Mucosa of descending colon (tissue), 3 donors: Measurements from ENCODE around the gene ANO2. TPM values are rescaled to one million over a fixed set of nuclear protein-coding genes. Genes with fewer than 3 reads are reported as not detected.

Experiments used
- ATAC-seq: fragments of 200-7000 bp; cut with Tn5 transposase; one replicate; pipeline ENCODE4 v1.9.1; 2020; ENCODE audit warnings: mild to moderate bottlenecking, moderate library complexity
- DNase-seq, 3 donors: peaks; one replicate each; pipeline ENCODE4 v3.0.0-alpha.2; 2020
- H3K36me3 ChIP-seq: fragments of 200-600 bp; one replicate; pipeline ENCODE4 v1.8.0; 2021; ENCODE audit warnings: low read depth, mild to moderate bottlenecking
- H3K4me1 ChIP-seq: fragments of 200-600 bp; one replicate; pipeline ENCODE4 v1.8.0; 2021; ENCODE audit warnings: low read depth, mild to moderate bottlenecking
- H3K4me3 ChIP-seq: fragments of 200-600 bp; one replicate; pipeline ENCODE4 v1.8.0; 2021; ENCODE audit warnings: mild to moderate bottlenecking
- H3K9me3 ChIP-seq: fragments of 200-600 bp; one replicate; pipeline ENCODE4 v1.8.0; 2021; ENCODE audit warnings: mild to moderate bottlenecking
- CTCF ChIP-seq: fragments of 200-600 bp; IDR thresholded peaks from one replicate; pipeline ENCODE4 v1.8.0; 2022; ENCODE audit warnings: antibody characterized with exemption, mild to moderate bottlenecking
- intact Hi-C, 2 donors: fragments of 100-400 bp; cut with DNase I in 1 of 2; cut with micrococcal nuclease in 1 of 2; formaldehyde crosslinking; loops; one replicate each; pipeline versions ENCODE4 v1.11.0 to v1.11.1; 2022; cut with DNase I, micrococcal nuclease
- long read RNA-seq, 2 donors: library from polyadenylated mRNA; unstranded; transcript quantifications; one replicate each; pipeline ENCODE4 v2.0.0, GENCODE V29; 2019 to 2021
- total RNA-seq, 3 donors: library from RNA; stranded (reverse); fragmentation: NEBNext Ultra II Directional in 2 of 3; extraction: Animal tissue kit (Norgen Biotek cat#: 25700) in 2 of 3; gene quantifications; one replicate each; pipeline versions ENCODE4 v1.2.1 to v1.2.4, GENCODE V29; 2021 to 2023
- donor health status: DM: no; HTN: no; CAD: no; lungs with moderate emphysema.
- donor health status: DM: no; HTN: no; CAD: no.
- donor health status: DM: no; HTN: yes; CAD: no.

ANO2 gene
- 1 to 10 TPM in 2 of 3 donors, under 1 TPM in 1; 0.58 to 5.1 (median 3.1) TPM for total RNA-seq
- long read RNA-seq, donor 1: 0 reads
- long read RNA-seq, donor 2: 0 reads

- Histone ChIP-seq H3K4me1 (peaks cover 4% of the 10 kb centered on the region), H3K4me3 (no peak within 1 kb of the TSS), H3K9me3 (no peaks in the 10 kb centered on the region), H3K36me3 (no peaks in the 10 kb centered on the region)
- ATAC-seq (peak; percentile 44), DNase-seq (no peak)
- no peak for TF ChIP-seq CTCF
- intact Hi-C loops: no loop called here
Observed at GRCh38 chr12:5945071-5946008, at the start of gene ANO2. ANO2 (minus strand) TSS chr12:5945259; CDS start chr12:5945217, 42 bp downstream.

- ATAC-seq (no peak), DNase-seq (no peak)
- Histone ChIP-seq H3K36me3 (no peaks in the 10 kb centered on the region), H3K9me3 (no peaks in the 10 kb centered on the region), H3K4me1 (no peaks in the 10 kb centered on the region), H3K4me3 (no peak overlapping the region)
- intact Hi-C loops: loop anchor here (2.0 to 10.0 kb wide), 3 partner anchors 48 to 295 kb away; no protein-coding TSS in a partner anchor
- TF ChIP-seq CTCF: no peak
Observed at GRCh38 chr12:5989621-5990020, 44.6 kb upstream of the ANO2 start.

GRCh38 chr12:5988659-5989116 is 43.6 kb upstream of the ANO2 start:
- intact Hi-C loops: loop anchor here (2.0 to 10.0 kb wide), 2 partner anchors 50 to 296 kb away; no protein-coding TSS in a partner anchor
- no peak overlapping the region for H3K4me3 ChIP-seq
- DNase-seq (peak; percentile 76 to 87 (median 85)), ATAC-seq (peak; percentile 98)
- no peaks in the 10 kb centered on the region for H3K4me1 ChIP-seq
- no peaks in the 10 kb centered on the region for H3K36me3 ChIP-seq
- peak; percentile 94 for TF ChIP-seq CTCF
- no peaks in the 10 kb centered on the region for H3K9me3 ChIP-seq

GRCh38 chr12:5988088-5988487 is 43.0 kb upstream of the ANO2 start:
- Histone ChIP-seq H3K36me3 (no peaks in the 10 kb centered on the region), H3K4me3 (no peak overlapping the region), H3K4me1 (no peaks in the 10 kb centered on the region), H3K9me3 (no peaks in the 10 kb centered on the region)
- DNase-seq (no peak), ATAC-seq (no peak)
- intact Hi-C loops: loop anchor here (2.0 to 10.0 kb wide), 2 partner anchors 51 to 297 kb away; no protein-coding TSS in a partner anchor
- TF ChIP-seq CTCF: no peak

GRCh38 chr12:5987573-5987972 is 42.5 kb upstream of the ANO2 start:
- intact Hi-C loops: loop anchor here in 1 of 2 donors (10.0 kb wide), 1 partner anchor 297 kb away; no protein-coding TSS in a partner anchor
- Histone ChIP-seq H3K4me3 (no peak overlapping the region), H3K36me3 (no peaks in the 10 kb centered on the region), H3K4me1 (no peaks in the 10 kb centered on the region), H3K9me3 (no peaks in the 10 kb centered on the region)
- ATAC-seq (no peak), DNase-seq (no peak)
- no peak for TF ChIP-seq CTCF
